Ramos (cell line): Measurements from ENCODE around the gene CREG2.

Experiments used
- in situ Hi-C: fragments of 300-500 bp; cut with MboI; formaldehyde crosslinking; loops from one replicate; pipeline ENCODE4 v1.14.3; 2022; ENCODE audit warnings: low sequenced_read_pairs; ENCODE audit not compliant: unreplicated experiment

The CREG2 gene

DNA sequence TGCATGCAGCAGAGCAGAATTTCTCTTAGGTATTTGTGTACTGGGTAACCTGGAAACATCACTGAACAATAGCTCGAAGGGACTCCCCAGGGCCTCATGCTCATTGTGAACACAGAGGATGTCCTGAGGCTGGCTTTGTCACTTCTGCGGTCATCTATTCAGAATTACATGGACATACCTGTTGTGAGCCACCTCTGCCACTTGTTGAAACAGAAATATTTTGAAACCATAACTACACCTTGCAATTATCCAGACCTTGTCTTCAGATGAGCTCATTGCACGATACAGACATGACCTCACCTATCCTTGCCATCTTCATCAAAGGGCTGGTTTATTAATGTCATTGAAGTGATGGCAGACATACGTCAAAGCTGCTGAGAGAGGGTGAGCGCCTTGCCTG lies 23.4 kb upstream of the CREG2 start:
- in situ Hi-C loops: no loop called here

DNA sequence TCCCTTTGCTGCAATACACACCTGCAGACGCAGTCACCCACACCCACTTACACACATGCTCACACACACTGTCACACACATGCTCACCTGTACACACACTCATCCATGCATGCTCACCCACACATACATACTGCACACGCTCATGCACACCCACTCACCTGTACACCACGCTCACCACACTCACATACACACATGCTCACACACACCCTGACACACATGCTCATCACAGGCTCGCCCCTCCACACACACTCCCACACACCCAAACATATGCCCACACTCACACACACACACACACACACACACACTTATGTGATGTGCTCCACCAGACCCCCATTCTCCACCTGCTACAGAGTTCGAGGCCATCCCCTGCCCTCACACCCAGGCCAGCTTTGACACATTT lies 22.8 kb upstream of the CREG2 start:
- in situ Hi-C loops: no loop called here

- in situ Hi-C loops: no loop called here
Measured at GRCh38 chr2:101409699-101410098, 22.4 kb upstream of the CREG2 start.

GRCh38 chr2:101408925-101409324 lies 21.6 kb upstream of the CREG2 start:
- in situ Hi-C loops: no loop called here

DNA sequence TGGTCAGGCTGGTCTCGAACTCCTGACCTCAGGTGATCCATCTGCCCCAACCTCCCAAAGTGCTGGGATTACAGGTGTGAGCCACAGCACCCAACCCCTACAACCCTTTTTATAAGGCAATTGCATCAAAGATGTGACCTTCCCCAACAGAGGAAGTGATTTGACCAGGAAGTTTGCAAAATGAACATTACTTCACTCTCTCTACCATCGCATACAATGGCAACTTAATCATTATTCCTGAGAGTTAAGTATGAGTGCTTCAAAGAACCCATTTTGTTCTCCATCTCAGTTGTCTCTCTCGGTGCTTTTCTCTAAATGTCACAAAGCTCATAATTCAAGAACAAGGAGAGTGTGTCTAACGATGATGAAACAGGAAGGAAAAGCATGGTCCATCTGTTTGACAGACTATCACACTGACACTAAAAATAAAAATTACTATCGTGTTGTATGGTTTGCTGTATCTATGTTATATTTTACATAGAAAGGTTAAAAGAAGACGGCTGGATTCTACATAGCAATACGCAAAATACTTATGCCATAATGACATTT lies 18.1 kb upstream of the CREG2 start:
- in situ Hi-C loops: no loop called here

DNA sequence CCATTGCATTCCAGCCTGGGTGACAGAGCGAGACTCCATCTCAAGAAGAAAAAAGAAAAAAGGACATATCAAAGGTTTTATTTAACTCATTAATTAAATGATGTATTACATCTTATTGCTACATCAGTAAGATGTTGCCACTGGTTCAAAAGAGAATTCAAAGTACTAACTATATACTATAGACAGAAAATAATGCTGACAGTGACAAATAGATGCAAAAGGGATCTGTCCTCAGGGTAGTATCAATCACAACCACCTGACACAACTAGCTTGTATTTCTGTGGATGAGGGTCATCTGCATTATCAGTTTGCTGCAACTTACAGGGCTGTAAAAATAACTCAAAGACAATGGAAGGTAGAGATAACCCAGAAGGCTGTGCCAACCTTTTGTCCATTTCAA lies 16.4 kb upstream of the CREG2 start:
- in situ Hi-C loops: no loop called here

- in situ Hi-C loops: no loop called here
Measured at GRCh38 chr2:101402630-101403029, 15.3 kb upstream of the CREG2 start.

DNA sequence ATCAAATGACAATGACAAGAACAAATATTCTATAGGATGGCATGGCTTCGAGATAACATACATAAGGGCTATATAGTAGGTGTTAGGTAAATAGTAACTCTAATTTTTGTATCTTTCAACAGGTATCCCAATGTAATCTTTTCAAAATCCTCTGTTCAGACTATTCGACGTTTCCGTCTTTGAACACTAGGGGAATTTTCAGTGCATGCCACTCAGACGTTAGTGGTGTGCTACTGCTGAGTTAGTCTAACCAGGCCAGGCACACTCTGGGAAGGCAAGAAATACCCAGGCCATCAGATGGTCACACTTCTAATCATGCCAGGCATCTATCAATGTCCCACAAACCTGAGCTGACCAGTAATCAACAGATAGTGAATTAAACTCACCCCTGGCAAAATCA lies 14.6 kb upstream of the CREG2 start:
- in situ Hi-C loops: no loop called here

DNA sequence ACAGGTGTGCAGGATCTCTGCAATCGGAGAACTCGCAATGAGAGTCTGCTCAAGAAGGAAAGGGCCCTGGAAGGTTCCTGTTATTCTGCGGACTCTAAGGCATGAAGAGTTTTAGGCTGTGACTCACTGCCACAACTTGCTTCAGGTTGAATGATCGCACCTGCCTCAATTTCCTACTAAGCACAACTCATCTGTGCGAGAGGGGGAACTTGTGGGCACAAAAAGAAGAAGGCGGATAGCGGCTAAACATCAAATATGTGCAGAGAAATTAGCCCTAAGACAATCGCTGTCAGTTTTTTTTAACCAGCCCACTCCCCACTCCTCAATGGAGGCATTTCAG lies 14.0 kb upstream of the CREG2 start:
- in situ Hi-C loops: no loop called here

DNA sequence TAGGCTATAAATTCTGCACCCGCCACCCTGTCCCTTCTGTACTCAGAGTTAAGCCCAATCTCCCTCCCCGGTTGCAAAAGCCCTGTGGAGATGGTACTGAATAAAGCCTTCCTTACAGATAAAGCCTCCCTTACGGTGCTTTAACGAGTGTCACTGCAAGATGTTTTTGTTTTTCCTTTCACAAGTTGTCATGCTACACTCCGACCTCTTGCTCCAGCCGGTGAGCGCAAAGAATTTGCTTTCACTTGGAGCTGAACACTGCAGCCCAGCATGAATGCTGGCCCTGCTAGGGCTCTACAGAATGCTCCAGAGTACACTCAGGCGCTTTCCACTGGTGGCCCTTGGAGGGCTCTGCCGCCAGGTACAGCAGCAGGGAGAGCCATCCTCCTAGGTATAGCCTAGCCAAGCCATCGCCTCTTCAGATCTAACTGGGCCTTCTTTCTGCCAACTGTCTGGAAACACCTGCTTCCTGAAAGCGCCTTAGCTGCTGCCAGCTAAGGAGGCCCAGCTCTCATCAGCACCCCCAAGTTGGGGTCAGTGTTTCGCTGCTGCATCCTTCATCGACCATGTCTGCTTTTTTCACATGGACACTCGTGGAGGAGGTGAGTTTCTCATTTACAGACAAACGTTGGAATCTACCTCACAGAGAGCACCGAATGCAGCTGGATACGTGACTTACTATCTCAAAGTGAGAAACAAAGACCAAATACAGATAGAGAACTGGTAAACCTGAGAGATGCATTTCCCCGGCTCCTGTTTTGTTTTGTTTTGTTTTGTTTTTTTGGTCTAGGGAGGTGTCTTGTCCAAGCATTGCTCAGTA lies 13.4 kb upstream of the CREG2 start:
- in situ Hi-C loops: no loop called here

- in situ Hi-C loops: no loop called here
Measured at GRCh38 chr2:101400048-101400447, 12.7 kb upstream of the CREG2 start.

DNA sequence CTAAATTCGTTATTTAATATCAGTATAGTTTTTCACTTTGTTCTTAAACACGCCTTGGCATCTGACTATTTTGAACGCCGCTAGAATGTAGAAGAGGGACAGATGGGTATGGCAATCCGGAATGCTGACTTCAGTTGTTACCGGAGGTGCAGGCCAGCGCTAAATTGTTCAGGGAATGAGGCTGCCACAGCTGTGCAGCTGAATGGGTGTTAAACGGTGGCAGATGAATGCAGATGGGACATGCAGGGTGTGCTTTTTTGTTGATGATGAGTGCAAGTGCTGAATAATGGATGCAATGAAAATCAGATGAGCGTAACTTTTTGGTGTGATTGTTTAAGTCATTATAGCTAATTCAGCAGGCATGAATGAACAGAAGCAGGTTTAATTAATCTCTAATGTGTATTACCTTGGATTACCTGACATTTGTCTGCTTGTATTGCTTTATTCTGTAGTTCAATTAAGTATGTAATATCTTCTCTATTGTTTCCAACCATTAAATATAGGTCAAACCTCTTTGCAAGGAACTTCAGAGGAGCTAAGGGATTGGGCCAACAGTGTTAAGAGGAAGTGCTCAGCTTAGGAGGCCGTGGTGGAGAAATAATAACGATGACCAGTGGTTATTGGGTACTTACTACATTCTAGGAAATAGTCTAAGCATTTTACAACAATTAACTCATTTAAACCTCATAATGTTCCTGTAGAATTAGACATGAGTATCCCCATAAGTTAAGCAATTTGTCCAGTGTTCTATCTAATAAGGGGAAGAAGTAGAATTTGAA lies 11.9 kb upstream of the CREG2 start:
- in situ Hi-C loops: no loop called here

DNA sequence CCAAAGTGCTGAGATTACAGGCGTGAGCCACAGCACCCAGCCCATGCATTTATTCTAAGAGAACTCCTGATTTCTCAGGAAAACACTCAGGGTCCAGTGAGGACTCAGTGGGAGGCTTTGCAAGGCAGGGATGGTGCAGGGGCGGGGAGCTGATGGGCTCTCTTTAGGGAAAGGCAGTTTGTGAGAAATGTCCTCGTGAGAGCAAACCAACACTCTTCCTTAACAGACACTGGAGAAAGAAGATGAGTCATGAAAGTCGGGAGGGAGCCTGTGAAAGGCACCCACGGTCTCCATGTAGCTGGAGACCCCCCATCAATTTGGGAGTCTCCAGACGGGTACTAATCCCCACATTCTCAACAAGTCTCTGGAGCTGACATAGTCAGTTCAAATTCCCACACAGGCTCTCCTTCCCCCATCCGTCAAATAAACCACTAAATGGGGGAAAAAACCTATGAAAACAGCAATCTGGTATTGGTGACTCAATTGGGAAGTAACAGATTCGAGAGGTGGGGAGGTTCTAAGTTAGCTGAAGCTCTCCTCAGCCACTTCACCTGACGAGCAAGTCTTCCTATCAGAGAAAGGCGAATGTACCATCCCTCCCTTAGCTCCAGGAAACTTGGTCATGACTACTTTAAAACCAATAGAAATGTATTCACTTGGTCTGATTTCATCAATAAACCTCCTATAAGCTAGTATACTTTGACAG lies 11.0 kb upstream of the CREG2 start:
- in situ Hi-C loops: no loop called here

DNA sequence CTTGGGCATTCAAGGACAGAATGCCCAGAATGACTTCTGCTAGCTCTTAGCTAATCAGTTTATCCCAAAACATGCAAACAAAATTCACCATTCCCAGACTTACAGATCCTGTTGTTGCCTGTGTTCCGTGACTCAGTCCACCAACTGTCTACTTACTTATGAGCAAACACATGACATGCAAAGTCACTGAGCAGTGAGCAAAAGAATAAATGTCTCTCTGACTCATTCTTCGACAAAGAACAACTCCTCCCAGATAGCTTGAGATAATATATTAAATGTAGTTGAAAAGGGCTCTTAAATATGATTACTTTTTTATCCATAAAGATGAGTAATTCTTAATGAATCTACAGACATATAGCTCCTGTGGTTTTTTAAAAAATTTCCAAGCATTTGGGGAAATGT lies 9.0 kb upstream of the CREG2 start:
- in situ Hi-C loops: no loop called here

GRCh38 chr2:101395545-101396315 lies 8.4 kb upstream of the CREG2 start:
- in situ Hi-C loops: no loop called here

DNA sequence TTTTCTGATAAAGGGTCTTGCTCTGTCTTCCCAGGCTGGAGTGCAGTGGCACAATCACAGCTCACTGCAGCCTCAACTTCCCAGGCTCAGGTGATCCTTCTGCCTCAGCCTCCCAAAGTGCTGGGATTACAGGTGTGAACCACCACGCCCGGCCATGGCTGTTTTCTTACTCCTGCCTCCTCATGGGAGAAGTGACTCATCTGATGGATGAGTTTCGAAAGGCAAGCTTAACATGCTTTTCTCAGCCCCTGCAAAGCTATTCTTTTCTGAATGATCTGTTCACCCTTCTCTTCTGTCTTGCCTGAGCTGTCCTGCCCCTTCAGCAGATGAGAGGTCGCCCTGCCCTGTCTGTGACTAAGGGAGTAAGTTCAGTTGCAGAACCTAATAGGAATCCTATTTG lies 929 bp upstream of the CREG2 start:
- in situ Hi-C loops: no loop called here

- in situ Hi-C loops: no loop called here
Measured at GRCh38 chr2:101386599-101387150, 628 bp downstream of the CREG2 start.

DNA sequence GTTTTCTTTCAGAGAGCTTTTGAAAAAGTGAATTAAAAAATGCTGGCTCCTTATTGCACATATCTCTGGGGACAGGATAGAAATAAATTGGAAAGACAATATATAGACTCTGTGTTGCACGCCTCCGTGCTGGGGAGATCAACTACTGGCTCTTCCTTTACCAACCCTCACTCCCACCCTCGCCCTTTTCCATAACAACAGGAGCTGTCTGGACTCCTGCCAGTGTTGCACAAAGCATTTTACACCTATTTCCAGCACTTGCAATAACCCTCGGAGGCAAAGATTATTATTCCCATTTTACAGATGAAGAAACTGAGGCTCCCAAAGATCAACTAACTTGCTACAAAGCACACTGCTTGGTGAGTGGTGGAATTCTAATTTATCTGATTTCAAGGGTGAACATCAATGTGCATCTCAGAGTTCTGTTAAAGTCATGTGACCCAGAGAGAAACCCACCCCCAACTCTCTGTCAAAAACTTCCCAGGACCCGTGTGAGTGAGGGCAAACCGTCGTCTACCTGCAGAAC lies 4.2 kb downstream of the CREG2 start:
- in situ Hi-C loops: no loop called here

DNA sequence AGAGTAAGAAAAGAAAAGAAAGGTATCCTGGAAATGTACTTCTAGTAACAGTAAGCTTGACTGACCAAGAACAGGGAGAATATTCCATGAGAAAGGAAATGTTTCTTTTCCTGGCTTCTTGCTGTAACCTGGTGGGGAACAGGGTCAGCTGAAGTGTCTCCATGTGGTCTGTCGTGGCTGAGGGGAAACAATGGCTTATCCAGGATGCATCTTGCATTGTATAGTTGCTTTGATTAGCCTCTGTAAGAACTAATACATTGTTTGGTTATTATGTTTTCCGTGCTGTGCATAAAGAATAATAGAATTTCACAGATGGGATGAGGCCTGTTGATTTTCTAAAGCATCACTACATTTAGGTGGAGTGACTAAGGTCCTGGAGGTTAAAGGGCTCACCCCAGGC lies 4.9 kb downstream of the CREG2 start:
- in situ Hi-C loops: no loop called here

DNA sequence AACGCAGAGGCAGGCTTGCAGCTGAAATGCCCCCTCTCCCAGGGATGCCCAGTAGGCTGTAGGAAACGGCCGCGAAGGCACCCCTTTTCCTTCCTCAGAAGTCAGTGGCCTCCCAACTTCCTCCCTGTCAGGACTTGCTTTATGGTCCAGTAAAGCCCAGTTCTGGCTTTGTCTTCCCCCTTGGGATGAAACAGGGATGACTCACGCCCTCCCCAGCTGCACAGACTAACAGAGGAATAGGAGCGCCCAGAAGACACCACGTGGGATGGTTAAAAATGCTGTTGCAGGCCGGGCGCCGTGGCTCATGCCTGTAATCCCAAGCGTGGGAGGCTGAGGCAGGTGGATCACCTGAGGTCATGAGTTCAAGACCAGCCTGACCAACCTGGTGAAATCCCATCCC lies 6.9 kb downstream of the CREG2 start:
- in situ Hi-C loops: no loop called here
